Thoracic aorta (tissue), 2 donors: Measurements from ENCODE around the gene CLINT1. TPM values are rescaled to one million over a fixed set of nuclear protein-coding genes. Genes with fewer than 3 reads are reported as not detected.

Experiments
- ATAC-seq: fragments of 150-250 bp; one replicate; pipeline ENCODE4 v1.8.0; 2017; ENCODE audit warnings: low read depth; ENCODE audit not compliant: insufficient number of reproducible peaks, low FRiP score
- DNase-seq: peaks from one replicate; pipeline ENCODE4 v3.0.0-alpha.2; 2020; ENCODE audit warnings: low spot score
- H3K27ac ChIP-seq, 2 donors: fragments of 200-600 bp; sonication (generic); 1 replicate in 1 of 2; 2 replicates in 1 of 2; pipeline ENCODE4 v1.5.1; 2016; ENCODE audit warnings: mild to moderate bottlenecking in 2 of 2, moderate library complexity in 2 of 2
- H3K27me3 ChIP-seq: fragments of 200-600 bp; sonication (generic); replicated peaks from 2 replicates; pipeline ENCODE4 v1.6.0; 2016; ENCODE audit warnings: mild to moderate bottlenecking; ENCODE audit not compliant: insufficient read depth
- H3K36me3 ChIP-seq: fragments of 200-600 bp; sonication (generic); one replicate; pipeline ENCODE4 v1.5.1; 2016
- H3K4me1 ChIP-seq, 2 donors: fragments of 200-600 bp; sonication (generic); 1 replicate in 1 of 2; 2 replicates in 1 of 2; pipeline versions ENCODE4 v1.5.1 to v1.6.0; 2016; ENCODE audit warnings: low read depth in 2 of 2, mild to moderate bottlenecking in 1 of 2; ENCODE audit not compliant: control insufficient read depth in 1 of 2
- H3K4me3 ChIP-seq: fragments of 200-600 bp; sonication (generic); 2 replicates; pipeline ENCODE4 v1.5.1; 2016; ENCODE audit warnings: mild to moderate bottlenecking
- H3K9me3 ChIP-seq: fragments of 200-600 bp; sonication (generic); 2 replicates; pipeline ENCODE4 v1.5.1; 2016
- total RNA-seq, 2 donors: library from RNA; depleted of rRNA; stranded (reverse); fragments of >200 nt; gene quantifications; one replicate each; pipeline versions ENCODE4 v1.1.0 to v1.2.3, GENCODE V29; 2016
- TF ChIP-seq, protein P1 (sequence below): fragments of 200-600 bp; sonication (generic); IDR thresholded peaks from one replicate; pipeline ENCODE4 v1.5.1; 2019; ENCODE audit warnings: antibody characterized with exemption

CLINT1 gene
- total RNA-seq, 2 donors from 2014 or later: 66.3 to 84.0 TPM

DNA sequence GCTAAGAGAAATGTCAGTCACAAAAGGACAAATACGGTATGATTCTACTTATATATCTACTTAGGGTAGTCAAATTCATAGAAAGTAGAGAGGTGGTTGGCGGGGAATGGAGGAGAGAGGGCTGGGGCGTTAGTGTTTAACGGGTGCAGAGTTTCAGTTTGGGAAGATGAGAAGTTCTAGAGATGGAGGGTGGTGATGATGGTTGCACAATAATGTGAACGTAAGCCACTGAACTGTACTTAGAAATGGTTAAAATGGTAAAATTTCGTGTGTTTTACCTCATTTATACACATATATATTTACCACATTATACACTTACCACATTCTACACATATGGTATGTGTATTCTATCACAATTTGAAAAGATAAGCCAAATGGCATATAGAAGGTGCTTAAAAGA lies 79.7 kb downstream of the CLINT1 start:
- Histone ChIP-seq H3K27me3 (no peaks in the 10 kb centered on the region), H3K27ac (no peak overlapping the region), H3K4me1 (no peaks in the 10 kb centered on the region), H3K4me3 (no peak overlapping the region), H3K36me3 (no peaks in the 10 kb centered on the region), H3K9me3 (no peaks in the 10 kb centered on the region)
- ATAC-seq (no peak), DNase-seq (no peak)
- TF ChIP-seq, protein P1, sequence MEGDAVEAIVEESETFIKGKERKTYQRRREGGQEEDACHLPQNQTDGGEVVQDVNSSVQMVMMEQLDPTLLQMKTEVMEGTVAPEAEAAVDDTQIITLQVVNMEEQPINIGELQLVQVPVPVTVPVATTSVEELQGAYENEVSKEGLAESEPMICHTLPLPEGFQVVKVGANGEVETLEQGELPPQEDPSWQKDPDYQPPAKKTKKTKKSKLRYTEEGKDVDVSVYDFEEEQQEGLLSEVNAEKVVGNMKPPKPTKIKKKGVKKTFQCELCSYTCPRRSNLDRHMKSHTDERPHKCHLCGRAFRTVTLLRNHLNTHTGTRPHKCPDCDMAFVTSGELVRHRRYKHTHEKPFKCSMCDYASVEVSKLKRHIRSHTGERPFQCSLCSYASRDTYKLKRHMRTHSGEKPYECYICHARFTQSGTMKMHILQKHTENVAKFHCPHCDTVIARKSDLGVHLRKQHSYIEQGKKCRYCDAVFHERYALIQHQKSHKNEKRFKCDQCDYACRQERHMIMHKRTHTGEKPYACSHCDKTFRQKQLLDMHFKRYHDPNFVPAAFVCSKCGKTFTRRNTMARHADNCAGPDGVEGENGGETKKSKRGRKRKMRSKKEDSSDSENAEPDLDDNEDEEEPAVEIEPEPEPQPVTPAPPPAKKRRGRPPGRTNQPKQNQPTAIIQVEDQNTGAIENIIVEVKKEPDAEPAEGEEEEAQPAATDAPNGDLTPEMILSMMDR: no peak

DNA sequence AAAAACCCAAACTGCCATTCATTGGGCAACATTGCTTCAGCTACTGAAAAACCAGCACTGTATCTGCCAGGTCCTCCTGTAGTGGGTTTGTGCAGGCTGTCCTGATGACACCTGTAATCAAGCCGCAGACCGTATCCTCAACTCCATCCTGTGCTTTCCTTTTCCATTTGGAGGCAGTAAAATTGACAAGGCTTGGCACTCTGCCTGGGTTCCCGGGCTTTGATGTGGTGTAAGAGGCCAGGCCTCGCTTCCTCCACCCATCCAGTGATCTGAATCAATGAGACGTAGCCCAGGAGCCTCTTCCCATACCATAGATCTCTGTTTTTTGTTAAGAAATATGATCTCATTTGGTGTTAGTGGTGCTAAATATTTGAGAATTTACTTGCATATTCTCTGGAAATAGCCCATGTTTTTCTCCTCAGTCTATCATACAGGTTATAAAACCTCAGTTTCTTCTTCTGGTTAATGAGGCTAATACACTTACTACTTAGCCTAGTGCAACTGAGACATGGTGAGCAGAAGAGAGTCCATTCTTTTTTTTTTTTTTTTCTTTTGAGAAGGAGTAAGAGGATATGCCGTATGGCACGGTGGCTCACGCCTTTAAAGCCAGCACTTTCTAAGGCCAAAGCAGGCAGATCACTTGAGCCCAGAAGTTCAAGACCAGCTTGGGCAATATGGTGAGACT lies 80.7 kb downstream of the CLINT1 start:
- TF ChIP-seq, protein P1: no peak
- H3K4me1 ChIP-seq: no peaks in the 10 kb centered on the region
- H3K4me3 ChIP-seq: no peak overlapping the region
- H3K9me3 ChIP-seq: no peaks in the 10 kb centered on the region
- H3K36me3 ChIP-seq: no peaks in the 10 kb centered on the region
- H3K27ac ChIP-seq: no peak overlapping the region
- no peaks in the 10 kb centered on the region for H3K27me3 ChIP-seq
- ATAC-seq (no peak), DNase-seq (no peak)

DNA sequence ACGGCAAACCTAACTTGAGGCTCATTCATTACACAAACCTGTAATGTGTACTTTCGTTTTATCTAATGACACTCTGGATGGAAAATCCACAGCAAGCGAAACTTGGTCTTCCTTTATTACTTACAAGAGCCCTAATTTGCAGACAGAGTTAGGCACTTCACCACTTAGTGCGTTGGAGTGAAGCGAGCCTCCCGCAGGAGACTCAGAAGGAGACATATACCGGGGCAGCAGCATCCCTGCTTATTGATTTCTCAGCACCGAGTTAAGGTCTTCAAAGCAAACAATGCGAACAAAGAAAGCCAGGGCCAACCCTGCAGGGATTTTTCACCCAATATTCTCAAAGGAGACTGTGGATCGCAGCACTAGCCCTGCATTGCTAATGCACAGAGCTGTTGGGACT lies 86.8 kb downstream of the CLINT1 start:
- Histone ChIP-seq H3K36me3 (no peaks in the 10 kb centered on the region), H3K27me3 (no peaks in the 10 kb centered on the region), H3K4me1 (peaks cover 0 to 5% of the 10 kb centered on the region in 2 donors), H3K27ac (no peak overlapping the region), H3K4me3 (no peak overlapping the region), H3K9me3 (no peaks in the 10 kb centered on the region)
- DNase-seq (no peak), ATAC-seq (no peak)
- TF ChIP-seq, protein P1: no peak

DNA sequence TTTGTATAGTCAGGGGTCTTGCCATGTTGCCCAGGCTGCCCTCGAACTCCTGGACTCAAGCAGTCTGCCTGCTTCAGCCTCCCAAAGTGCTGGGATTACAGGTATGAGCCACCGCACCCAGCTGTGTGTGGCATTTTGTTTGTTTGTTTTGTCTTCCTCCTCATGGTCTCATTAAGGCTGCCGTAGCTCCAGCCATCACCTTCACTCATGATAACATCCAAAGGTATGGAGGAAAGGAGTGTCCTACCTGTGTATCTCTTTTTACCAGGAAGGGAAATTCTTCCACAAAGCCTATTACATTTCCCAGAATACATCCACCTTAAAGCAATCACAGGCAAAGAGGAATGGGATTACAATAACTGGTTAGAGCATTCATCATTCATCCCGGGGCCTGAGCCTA lies 88.3 kb downstream of the CLINT1 start:
- TF ChIP-seq, protein P1: no peak
- Histone ChIP-seq H3K4me1 (peaks cover 0 to 5% of the 10 kb centered on the region in 2 donors), H3K9me3 (no peaks in the 10 kb centered on the region), H3K4me3 (no peak overlapping the region), H3K27ac (no peak overlapping the region), H3K27me3 (no peaks in the 10 kb centered on the region), H3K36me3 (no peaks in the 10 kb centered on the region)
- DNase-seq: no peak
- no peak for ATAC-seq

DNA sequence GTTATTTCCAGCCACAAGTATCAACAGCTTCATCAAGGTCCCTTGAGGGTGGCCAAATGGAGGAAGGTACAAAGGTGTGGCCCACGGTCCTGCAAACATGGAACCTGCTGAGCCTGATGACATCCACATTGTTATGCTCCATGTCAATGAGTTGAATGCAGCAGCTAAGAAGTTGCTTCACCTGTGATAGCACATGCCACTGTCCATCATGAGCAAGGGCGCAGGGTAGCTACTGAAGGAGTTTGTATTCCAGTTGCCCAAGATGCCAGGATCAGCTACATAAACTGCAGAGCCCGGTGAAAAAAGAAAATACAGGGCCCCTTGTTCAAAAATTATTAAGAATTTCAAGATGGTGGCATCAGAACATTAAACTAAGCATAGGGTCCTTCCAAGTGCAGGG lies 91.3 kb downstream of the CLINT1 start:
- no peak for DNase-seq
- no peak overlapping the region for H3K27ac ChIP-seq
- H3K4me1 ChIP-seq: peaks cover 0 to 5% of the 10 kb centered on the region in 2 donors
- H3K36me3 ChIP-seq: no peaks in the 10 kb centered on the region
- no peaks in the 10 kb centered on the region for H3K9me3 ChIP-seq
- H3K4me3 ChIP-seq: no peak overlapping the region
- TF ChIP-seq, protein P1: no peak
- H3K27me3 ChIP-seq: no peaks in the 10 kb centered on the region
- no peak for ATAC-seq
